ENCODE data around the gene PCA3. TPM values are rescaled to one million over a fixed set of nuclear protein-coding genes. Genes with fewer than 3 reads are reported as not detected.

The PCA3 gene
- total RNA-seq, 1 donor from 2014 or later: not detected

- Mint-ChIP-seq H3K4me1 (ENCODE audit: low read depth) (no peaks in the 10 kb centered on the region), H3K9me3 (no peaks in the 10 kb centered on the region), H3K36me3 (ENCODE audit: low read depth) (no peaks in the 10 kb centered on the region), H3K4me3 (ENCODE audit: low read depth) (no peak overlapping the region), H3K27me3 (ENCODE audit: low read depth) (peaks cover 3% of the 10 kb centered on the region), H3K27ac (no peak overlapping the region)
- intact Hi-C loops (cut with micrococcal nuclease): no loop called here
- no peak for DNase-seq (ENCODE audit: low spot score)
Observed at GRCh38 chr9:76808636-76809035, 44.4 kb downstream of the PCA3 start.

DNA sequence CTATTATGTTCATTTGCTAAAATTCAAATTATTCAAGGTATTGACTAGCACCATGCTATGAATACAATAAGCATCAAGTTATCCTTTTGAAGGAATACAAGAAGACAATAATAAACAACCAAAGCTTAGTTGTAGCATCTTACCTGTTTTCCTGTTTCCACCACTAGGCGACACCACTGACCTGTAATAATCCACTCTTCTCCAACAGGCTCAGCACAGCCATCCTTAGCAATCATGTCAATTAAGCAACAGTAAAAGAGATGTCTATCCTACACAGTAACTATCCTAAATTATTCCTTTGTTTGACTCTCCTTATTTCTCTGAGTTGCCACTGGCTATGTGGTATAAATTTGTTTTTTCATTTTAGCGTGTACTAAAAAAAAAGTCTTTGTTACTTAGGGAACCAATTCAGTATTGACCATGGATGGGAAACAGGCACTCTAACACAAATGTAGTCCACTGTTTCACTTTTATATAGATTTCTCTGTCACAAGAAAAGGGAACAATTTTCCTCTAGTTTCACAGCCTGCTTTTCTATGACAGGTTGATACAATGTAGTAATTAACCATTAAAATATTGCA is 46.2 kb downstream of the PCA3 start:
- no peak for DNase-seq (ENCODE audit: low spot score)
- Mint-ChIP-seq H3K27me3 (ENCODE audit: low read depth) (peaks cover 3% of the 10 kb centered on the region), H3K36me3 (ENCODE audit: low read depth) (no peaks in the 10 kb centered on the region), H3K27ac (no peak overlapping the region), H3K4me1 (ENCODE audit: low read depth) (no peaks in the 10 kb centered on the region), H3K4me3 (ENCODE audit: low read depth) (no peak overlapping the region), H3K9me3 (no peaks in the 10 kb centered on the region)
- intact Hi-C loops (cut with micrococcal nuclease): loop anchor here (1.0 to 2.0 kb wide), 2 partner anchors 202 to 340 kb away; no protein-coding TSS in a partner anchor

DNA sequence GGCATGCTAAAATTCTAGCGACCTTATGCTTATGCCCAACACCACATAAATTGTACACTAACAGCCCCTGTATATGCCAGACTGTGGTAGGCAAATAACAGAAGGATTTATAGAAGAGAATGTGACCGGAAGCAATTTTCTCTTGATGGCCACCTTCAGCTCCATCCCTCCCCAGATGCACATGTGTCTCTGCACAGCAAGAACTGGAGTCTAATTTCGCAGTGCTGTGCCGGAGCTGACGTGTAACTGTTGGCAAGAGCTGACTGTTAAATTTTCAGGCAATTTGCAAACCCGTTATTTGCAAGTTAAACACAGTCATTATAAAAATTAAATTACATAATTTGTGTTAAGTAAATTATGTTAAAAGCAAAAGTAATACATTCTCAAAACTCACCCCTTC is 48.4 kb downstream of the PCA3 start:
- Mint-ChIP-seq H3K27me3 (ENCODE audit: low read depth) (peaks cover 3% of the 10 kb centered on the region), H3K36me3 (ENCODE audit: low read depth) (no peaks in the 10 kb centered on the region), H3K9me3 (no peaks in the 10 kb centered on the region), H3K4me1 (ENCODE audit: low read depth) (no peaks in the 10 kb centered on the region), H3K27ac (no peak overlapping the region), H3K4me3 (ENCODE audit: low read depth) (no peak overlapping the region)
- no peak for DNase-seq (ENCODE audit: low spot score)
- intact Hi-C loops (cut with micrococcal nuclease): no loop called here

GRCh38 chr9:76817489-76817888 is 53.3 kb downstream of the PCA3 start:
- Mint-ChIP-seq H3K27ac (no peak overlapping the region), H3K27me3 (ENCODE audit: low read depth) (no peaks in the 10 kb centered on the region), H3K4me3 (ENCODE audit: low read depth) (no peak overlapping the region), H3K9me3 (no peaks in the 10 kb centered on the region), H3K36me3 (ENCODE audit: low read depth) (no peaks in the 10 kb centered on the region), H3K4me1 (ENCODE audit: low read depth) (no peaks in the 10 kb centered on the region)
- no peak for DNase-seq (ENCODE audit: low spot score)
- intact Hi-C loops (cut with micrococcal nuclease): no loop called here

DNA sequence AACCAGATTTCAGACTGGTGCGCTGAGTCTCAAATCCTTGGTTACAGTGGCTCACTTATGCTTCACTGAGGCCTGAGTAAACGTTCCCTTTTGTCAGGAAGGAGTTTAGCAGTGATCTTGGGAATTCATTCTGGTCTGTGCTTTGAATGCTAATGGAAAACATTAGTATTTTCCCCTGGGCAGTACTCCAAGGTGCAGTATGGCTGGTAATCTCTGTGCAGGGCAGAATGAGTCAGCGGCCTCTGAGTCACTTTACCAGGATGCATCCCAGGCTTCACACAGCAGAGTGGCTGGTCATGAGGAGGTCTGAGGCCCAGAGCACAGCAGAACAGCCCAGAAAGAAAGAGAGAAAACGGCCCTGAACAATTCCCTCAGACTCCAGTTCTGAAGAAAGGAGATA is 54.0 kb downstream of the PCA3 start:
- Mint-ChIP-seq H3K27me3 (ENCODE audit: low read depth) (no peaks in the 10 kb centered on the region), H3K36me3 (ENCODE audit: low read depth) (no peaks in the 10 kb centered on the region), H3K27ac (no peak overlapping the region), H3K4me3 (ENCODE audit: low read depth) (no peak overlapping the region), H3K9me3 (no peaks in the 10 kb centered on the region), H3K4me1 (ENCODE audit: low read depth) (no peaks in the 10 kb centered on the region)
- no peak for DNase-seq (ENCODE audit: low spot score)
- intact Hi-C loops (cut with micrococcal nuclease): no loop called here

- H3K36me3 Mint-ChIP-seq (ENCODE audit: low read depth): no peaks in the 10 kb centered on the region
- H3K27ac Mint-ChIP-seq: no peak overlapping the region
- intact Hi-C loops (cut with micrococcal nuclease): no loop called here
- H3K4me3 Mint-ChIP-seq (ENCODE audit: low read depth): no peak overlapping the region
- no peak for DNase-seq (ENCODE audit: low spot score)
- H3K27me3 Mint-ChIP-seq (ENCODE audit: low read depth): no peaks in the 10 kb centered on the region
- H3K9me3 Mint-ChIP-seq: no peaks in the 10 kb centered on the region
- H3K4me1 Mint-ChIP-seq (ENCODE audit: low read depth): no peaks in the 10 kb centered on the region
Observed at GRCh38 chr9:76820431-76820830, 56.2 kb downstream of the PCA3 start.

GRCh38 chr9:76827296-76828080 is 63.2 kb downstream of the PCA3 start:
- DNase-seq (ENCODE audit: low spot score): no peak
- intact Hi-C loops (cut with micrococcal nuclease): no loop called here
- no peaks in the 10 kb centered on the region for H3K4me1 Mint-ChIP-seq (ENCODE audit: low read depth)
- no peak overlapping the region for H3K27ac Mint-ChIP-seq
- no peaks in the 10 kb centered on the region for H3K27me3 Mint-ChIP-seq (ENCODE audit: low read depth)
- H3K4me3 Mint-ChIP-seq (ENCODE audit: low read depth): no peak overlapping the region
- H3K9me3 Mint-ChIP-seq: no peaks in the 10 kb centered on the region
- H3K36me3 Mint-ChIP-seq (ENCODE audit: low read depth): no peaks in the 10 kb centered on the region

GRCh38 chr9:76828447-76828846 is 64.2 kb downstream of the PCA3 start:
- Mint-ChIP-seq H3K9me3 (no peaks in the 10 kb centered on the region), H3K4me1 (ENCODE audit: low read depth) (no peaks in the 10 kb centered on the region), H3K27me3 (ENCODE audit: low read depth) (no peaks in the 10 kb centered on the region), H3K4me3 (ENCODE audit: low read depth) (no peak overlapping the region), H3K27ac (no peak overlapping the region), H3K36me3 (ENCODE audit: low read depth) (no peaks in the 10 kb centered on the region)
- intact Hi-C loops (cut with micrococcal nuclease): no loop called here
- DNase-seq (ENCODE audit: low spot score): no peak

DNA sequence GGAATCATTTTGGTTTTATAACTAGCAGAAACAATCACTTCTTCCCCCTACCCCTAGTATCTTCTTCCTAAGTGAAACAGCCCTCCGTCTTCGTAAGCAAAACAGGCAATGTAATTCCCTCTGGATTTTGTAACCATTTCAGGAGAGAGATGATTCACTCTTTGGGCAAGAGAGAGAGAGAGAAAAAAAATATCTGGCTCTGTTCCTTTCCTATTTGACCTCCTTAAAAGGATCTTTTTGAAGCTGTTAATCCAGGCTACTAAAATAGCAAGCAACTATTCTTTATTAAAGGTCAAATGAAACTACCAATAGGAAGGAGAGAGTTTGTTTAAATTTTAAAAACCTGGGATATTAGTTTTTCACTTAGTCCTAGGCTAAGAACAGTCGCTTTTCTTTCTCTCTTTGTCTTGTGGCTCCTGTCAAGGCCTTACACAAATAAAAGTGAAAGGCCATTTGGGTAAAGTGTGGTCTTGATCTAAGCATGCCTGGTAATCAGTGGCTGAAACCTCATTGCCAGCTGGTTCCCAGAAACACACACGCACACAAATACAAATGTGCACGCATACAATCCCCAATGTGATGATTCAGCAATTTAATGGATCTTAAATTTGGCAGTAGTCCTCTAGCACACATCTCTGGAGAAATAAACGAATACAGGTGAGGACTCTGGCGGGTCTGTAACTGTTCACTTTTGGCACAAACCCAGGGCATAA is 71.5 kb downstream of the PCA3 start:
- no peaks in the 10 kb centered on the region for H3K36me3 Mint-ChIP-seq (ENCODE audit: low read depth)
- no peaks in the 10 kb centered on the region for H3K27me3 Mint-ChIP-seq (ENCODE audit: low read depth)
- H3K4me3 Mint-ChIP-seq (ENCODE audit: low read depth): no peak overlapping the region
- H3K27ac Mint-ChIP-seq: no peak overlapping the region
- intact Hi-C loops (cut with micrococcal nuclease): no loop called here
- no peaks in the 10 kb centered on the region for H3K4me1 Mint-ChIP-seq (ENCODE audit: low read depth)
- DNase-seq (ENCODE audit: low spot score): no peak
- H3K9me3 Mint-ChIP-seq: no peaks in the 10 kb centered on the region

Other genes starting within 250 kb of the PCA3 start
- 0.27 and 0.53 TPM in 2 replicates for gene PRUNE2, start 141.7 kb downstream of the PCA3 start, total RNA-seq